Measurements from ENCODE around the gene LAD1. TPM values are rescaled to one million over a fixed set of nuclear protein-coding genes. Genes with fewer than 3 reads are reported as not detected.

LAD1 gene
- polyA plus RNA-seq, 3 donors = 25.6 to 31.4 (median 26.9) TPM

- no peak for DNase-seq (ENCODE audit: extremely low read depth in 1 of 11, low read depth in 9 of 11, low spot score in 4 of 11)
Observed at GRCh38 chr1:201422436-201423030, 23.4 kb upstream of the LAD1 start.

DNA sequence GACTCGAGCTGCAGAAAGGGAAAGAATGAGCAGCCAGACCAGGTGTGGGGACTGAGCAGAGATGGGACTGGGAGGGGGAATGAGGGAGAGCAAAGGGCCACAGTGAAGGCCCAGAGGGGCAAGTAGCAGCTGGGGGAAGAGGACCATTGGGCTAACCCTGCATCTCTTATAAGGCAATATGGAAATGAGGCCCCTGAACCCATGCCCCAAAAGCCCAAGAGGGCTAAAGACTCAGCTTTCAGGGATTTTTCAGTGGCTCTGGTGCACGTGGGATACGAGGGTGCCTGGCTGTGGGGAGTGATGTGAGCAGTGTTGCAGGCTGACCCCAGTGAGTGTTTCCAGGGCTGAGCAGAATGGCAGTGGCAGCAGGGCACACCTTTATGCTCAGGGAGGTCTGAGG lies 22.9 kb upstream of the LAD1 start:
- no peak for DNase-seq (ENCODE audit: extremely low read depth in 1 of 11, low read depth in 9 of 11, low spot score in 4 of 11)

- DNase-seq (ENCODE audit: extremely low read depth in 1 of 11, low read depth in 9 of 11, low spot score in 4 of 11) = no peak
Observed at GRCh38 chr1:201421041-201421440, 21.9 kb upstream of the LAD1 start.

DNA sequence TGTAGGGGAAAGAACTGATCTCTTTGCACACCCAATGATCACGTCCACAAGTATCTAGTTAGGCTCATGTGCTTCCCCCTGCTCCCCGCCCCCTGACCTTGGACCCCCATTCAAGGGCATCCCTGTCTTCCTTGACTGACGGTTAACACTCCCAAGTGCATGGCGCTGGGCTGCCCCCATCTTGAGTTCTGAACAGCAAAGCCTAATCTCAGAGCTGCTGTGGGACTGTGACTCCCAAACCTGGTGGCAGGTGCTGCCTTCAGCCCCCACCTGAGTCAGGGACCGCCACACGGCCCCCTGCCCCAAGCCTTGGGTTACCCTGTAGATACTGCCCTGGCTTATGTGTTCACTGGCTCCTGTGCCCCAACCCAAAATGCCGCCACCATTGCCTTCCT lies 21.5 kb upstream of the LAD1 start:
- no peak for DNase-seq (ENCODE audit: extremely low read depth in 1 of 11, low read depth in 9 of 11, low spot score in 4 of 11)

DNA sequence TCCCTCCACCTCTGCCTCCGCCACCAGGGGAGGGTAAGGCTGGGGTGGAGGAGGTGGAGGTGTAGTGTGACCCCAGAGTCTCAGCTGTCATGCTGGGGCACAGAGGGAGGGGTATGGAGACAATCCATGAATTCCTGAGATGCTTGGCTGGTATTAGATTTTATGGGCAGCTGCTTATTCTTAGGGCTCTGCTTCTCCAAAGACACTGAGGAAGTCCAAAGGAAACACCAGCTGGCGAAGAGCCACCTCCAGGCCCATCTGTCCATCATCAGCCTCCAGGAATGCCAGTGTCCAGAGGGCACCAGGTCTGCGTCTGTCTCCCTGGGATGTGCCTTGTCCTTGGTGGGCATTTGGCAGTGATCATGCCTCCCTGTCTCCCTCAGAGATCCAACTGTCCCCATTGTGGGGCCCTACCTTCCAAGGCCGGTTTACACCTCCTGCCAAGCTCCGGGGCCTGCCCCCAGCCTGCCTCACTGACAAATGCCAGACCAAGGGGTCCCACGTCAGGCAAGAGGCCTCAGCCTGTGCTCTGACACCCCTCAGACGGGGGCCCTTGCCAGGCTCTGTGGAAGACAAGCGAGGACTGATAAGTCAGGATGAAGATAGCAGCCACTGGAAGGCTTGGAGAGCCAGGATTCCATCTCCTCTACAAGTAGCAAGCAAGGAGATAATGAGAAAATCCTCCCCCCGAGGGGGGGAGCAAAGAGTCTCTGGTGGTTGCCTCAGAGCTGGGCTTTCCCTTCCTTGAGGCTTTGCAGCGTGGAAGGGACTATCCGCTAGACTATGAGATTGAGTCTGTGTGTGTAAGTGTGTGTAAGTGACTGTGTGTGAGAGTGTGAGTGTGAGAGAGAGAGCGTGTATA lies 20.9 kb upstream of the LAD1 start:
- DNase-seq (ENCODE audit: extremely low read depth in 1 of 11, low read depth in 9 of 11, low spot score in 4 of 11) = no peak

- DNase-seq (ENCODE audit: extremely low read depth in 1 of 11, low read depth in 9 of 11, low spot score in 4 of 11) = no peak
Observed at GRCh38 chr1:201419256-201419655, 20.1 kb upstream of the LAD1 start.

GRCh38 chr1:201418461-201418860 lies 19.3 kb upstream of the LAD1 start:
- DNase-seq (ENCODE audit: extremely low read depth in 1 of 11, low read depth in 9 of 11, low spot score in 4 of 11) = no peak

DNA sequence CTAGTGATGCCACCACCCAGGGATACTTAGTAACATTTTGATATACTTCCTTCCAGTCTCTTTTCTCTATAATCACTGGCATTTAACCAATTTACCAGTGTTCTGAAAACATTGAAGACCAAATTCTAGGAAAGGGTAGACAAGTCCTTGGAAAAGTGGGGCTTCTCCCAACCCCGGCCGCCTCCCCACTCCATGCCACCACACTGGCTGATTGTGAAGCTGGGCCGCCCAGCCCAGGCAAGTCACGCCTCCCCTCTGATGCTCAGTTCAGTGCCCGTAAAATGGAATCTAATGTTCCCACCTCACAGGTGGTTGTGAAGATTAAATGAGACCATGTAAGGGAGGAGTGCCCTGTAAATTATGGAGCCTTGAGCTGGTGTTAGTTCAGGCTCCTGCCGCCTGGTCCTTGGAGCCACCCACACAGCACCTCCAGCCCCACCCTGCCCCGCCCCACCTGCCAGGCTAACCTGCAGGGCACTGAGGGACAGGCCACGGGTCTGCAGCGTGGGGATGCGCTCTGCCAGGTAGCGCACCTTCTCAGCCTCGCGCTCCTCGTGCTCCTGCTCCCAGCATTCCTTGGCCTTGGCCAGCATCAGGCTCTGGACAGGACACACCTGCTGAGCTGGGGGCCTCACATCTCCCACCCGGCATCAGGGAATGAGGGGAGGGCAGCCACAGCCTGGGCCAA lies 15.1 kb upstream of the LAD1 start:
- no peak for DNase-seq (ENCODE audit: extremely low read depth in 1 of 11, low read depth in 9 of 11, low spot score in 4 of 11)

DNA sequence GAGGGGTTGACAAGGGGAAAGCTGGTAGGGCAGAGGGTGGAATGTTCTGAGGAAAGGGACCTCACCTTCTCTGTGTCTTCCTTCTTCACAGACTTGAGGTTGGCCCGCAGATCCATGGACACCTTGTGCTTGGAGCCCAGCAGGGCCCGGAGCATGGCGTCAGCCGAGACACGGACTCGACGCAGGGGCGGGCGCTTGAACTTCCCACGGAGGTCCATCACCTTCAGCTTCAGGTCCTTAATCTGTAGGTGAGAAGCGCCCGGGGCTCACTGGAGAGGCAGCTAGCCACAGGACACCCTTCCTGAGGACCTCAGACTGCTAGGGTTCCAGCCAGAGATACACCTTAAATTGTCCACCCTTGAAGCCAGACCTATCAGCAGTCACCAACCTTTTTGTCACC lies 12.2 kb upstream of the LAD1 start:
- no peak for DNase-seq (ENCODE audit: extremely low read depth in 1 of 11, low read depth in 9 of 11, low spot score in 4 of 11)

DNA sequence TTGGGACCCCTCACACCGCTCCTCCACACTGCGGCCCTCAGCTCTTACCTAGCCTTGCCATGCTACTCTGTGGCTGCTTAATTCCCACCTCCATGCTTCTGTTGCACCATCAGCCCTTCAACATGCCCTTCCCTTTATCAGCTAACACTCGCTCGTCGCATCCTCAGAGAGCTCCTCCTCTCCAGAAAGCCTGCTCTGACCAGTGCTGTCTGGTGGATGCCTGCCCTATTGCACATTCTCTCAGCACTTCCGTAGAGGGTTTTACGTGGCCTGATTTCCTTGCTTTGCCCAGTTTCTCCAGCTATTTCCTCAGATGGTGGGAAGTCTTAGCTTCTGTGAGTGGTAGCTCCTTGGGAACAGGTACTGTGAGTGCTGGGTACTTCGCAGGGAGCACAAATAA lies 10.3 kb upstream of the LAD1 start:
- DNase-seq (ENCODE audit: extremely low read depth in 1 of 11, low read depth in 9 of 11, low spot score in 4 of 11) = no peak

GRCh38 chr1:201408834-201409200 lies 9.7 kb upstream of the LAD1 start:
- DNase-seq (ENCODE audit: extremely low read depth in 1 of 11, low read depth in 9 of 11, low spot score in 4 of 11) = no peak

GRCh38 chr1:201408176-201408833 lies 9.2 kb upstream of the LAD1 start:
- peak in 6 of 11 donors; percentile 60 to 66 (median 64) for DNase-seq (ENCODE audit: extremely low read depth in 1 of 11, low read depth in 9 of 11, low spot score in 4 of 11)

DNA sequence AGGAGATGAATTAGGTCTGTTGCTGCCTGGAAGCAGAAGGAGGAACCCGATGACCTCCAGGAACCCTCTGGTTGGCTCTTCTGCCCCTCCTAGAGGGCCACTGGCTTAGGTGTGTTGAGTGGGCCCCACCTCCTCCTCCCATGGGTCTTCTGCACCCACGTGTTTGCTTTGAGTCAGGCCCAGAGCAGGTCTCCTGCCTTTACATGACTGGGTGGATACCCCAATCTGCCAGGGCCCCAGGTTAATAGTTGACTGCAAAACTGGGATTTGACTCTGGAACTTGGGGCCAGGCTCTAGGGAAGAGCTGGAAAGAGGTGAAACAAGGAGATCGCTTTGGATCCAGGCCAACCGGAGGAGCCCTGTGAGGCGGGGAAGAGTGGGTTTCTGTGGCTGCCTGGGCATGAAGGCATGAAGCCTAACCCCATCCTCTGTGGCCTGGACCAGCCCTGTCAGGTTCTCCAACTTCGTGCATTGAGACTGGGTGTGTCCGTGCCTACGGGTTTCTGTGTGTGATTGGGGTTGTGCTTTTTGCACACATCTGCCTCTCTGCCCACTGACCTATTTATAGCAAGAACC lies 7.8 kb upstream of the LAD1 start:
- no peak for DNase-seq (ENCODE audit: extremely low read depth in 1 of 11, low read depth in 9 of 11, low spot score in 4 of 11)

DNA sequence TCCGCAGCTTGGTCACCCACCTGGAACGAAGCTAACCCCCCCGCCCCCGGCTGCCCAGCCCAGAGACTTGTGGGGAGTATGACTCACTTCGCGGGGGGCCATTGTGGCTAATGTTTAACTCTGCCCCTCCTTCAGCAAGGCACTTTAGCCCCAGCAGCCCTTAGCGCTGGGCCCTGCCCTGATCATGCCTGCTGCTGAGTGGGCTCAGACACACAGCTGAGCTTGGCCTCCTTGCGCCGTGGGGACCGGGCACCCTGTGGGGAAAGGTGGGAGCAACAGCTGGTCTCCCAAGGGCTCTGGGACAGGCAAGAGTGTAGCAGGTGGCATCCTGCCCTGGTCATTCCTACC lies 6.3 kb upstream of the LAD1 start:
- peak in 4 of 11 donors; percentile 46 to 76 (median 68) for DNase-seq (ENCODE audit: extremely low read depth in 1 of 11, low read depth in 9 of 11, low spot score in 4 of 11)

GRCh38 chr1:201404722-201405483 lies 5.8 kb upstream of the LAD1 start:
- no peak for DNase-seq (ENCODE audit: extremely low read depth in 1 of 11, low read depth in 9 of 11, low spot score in 4 of 11)

- DNase-seq (ENCODE audit: extremely low read depth in 1 of 11, low read depth in 9 of 11, low spot score in 4 of 11) = no peak
Observed at GRCh38 chr1:201404055-201404454, 4.9 kb upstream of the LAD1 start.

- DNase-seq (ENCODE audit: extremely low read depth in 1 of 11, low read depth in 9 of 11, low spot score in 4 of 11) = no peak
Observed at GRCh38 chr1:201403359-201403758, 4.2 kb upstream of the LAD1 start.

- no peak for DNase-seq (ENCODE audit: extremely low read depth in 1 of 11, low read depth in 9 of 11, low spot score in 4 of 11)
Observed at GRCh38 chr1:201401700-201402099, 2.6 kb upstream of the LAD1 start.

DNA sequence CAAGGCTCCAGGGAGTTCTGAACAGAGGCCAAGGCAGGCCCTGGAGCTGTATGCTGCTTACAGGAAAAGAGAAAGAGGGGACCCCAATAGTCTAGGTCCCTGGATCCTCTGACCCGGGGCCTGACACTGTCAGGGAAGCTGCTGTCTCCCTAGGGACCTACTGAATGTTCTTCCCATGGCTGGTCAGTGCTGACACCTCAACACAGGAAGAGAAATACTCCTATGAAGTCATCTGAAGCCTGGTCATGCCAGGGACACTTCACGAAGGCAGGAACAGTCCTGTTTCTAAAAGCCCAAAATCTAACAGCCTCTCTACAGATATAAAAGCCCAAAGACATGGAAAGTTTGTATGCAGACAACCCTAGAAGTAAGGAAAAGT lies 1.7 kb upstream of the LAD1 start:
- DNase-seq (ENCODE audit: extremely low read depth in 1 of 11, low read depth in 9 of 11, low spot score in 4 of 11) = no peak
